OCI-LY3 (cell line): ENCODE results near the gene ABLIM3.

Experiments
- H2AFZ ChIP-seq: fragments of 200-600, 300-600 bp; shearing (Covaris generic); 2 replicates; pipeline ENCODE4 v1.6.0; 2014; ENCODE audit warnings: antibody characterized with exemption, low read depth, low read length
- H3K27ac ChIP-seq: fragments of 200-600, 300-600 bp; sonication (generic); 2 replicates; pipeline ENCODE4 v1.5.1; 2014; ENCODE audit warnings: mild to moderate bottlenecking, low read length, moderate library complexity, mixed read lengths
- H3K27me3 ChIP-seq: fragments of 200-600, 300-600 bp; sonication (generic); 2 replicates; pipeline ENCODE4 v1.6.1; 2014; ENCODE audit warnings: low read depth, low read length, mixed read lengths
- H3K36me3 ChIP-seq: fragments of 200-600, 300-600 bp; sonication (generic); replicated peaks from 2 replicates; pipeline ENCODE3; 2014; ENCODE audit warnings: low read depth, low read length, mixed read lengths
- H3K4me1 ChIP-seq: fragments of 300-600, 200-600 bp; sonication (generic); 2 replicates; pipeline ENCODE4 v1.6.1; 2014; ENCODE audit warnings: low read length, mixed read lengths
- H3K4me2 ChIP-seq: fragments of 200-600, 300-600 bp; sonication (generic); 2 replicates; pipeline ENCODE4 v1.6.1; 2014; ENCODE audit warnings: low read length, mixed read lengths
- H3K4me3 ChIP-seq: fragments of 300-600, 200-600 bp; sonication (generic); 2 replicates; pipeline ENCODE4 v1.5.1; 2014; ENCODE audit warnings: antibody characterized with exemption, mild to moderate bottlenecking, low read length, moderate library complexity
- H3K79me2 ChIP-seq: fragments of 300-600, 200-600 bp; shearing (Covaris generic); 2 replicates; pipeline ENCODE4 v1.6.1; 2014; ENCODE audit warnings: mild to moderate bottlenecking, low read length, mixed read lengths
- H3K9ac ChIP-seq: fragments of 300-600, 200-600 bp; shearing (Covaris generic); 2 replicates; pipeline ENCODE4 v1.6.0; 2014; ENCODE audit warnings: mild to moderate bottlenecking, low read length, moderate library complexity
- H3K9me3 ChIP-seq: fragments of 200-600, 300-600 bp; shearing (Covaris generic); 2 replicates; pipeline ENCODE4 v1.6.1; 2014; ENCODE audit warnings: low read length, mixed read lengths; ENCODE audit not compliant: insufficient read depth
- H4K20me1 ChIP-seq: fragments of 200-600, 300-600 bp; sonication (generic); 2 replicates; pipeline ENCODE4 v1.6.1; 2016; ENCODE audit warnings: low read length, mixed read lengths; ENCODE audit not compliant: insufficient read depth
- CTCF ChIP-seq: fragments of 200-600, 300-600 bp; sonication (generic); IDR thresholded peaks from 2 replicates; pipeline ENCODE4 v1.5.1; 2014; ENCODE audit warnings: antibody characterized with exemption, low read length, low read depth
- EZH2phosphoT487 ChIP-seq: fragments of 200-600 bp; shearing (Covaris generic); IDR thresholded peaks from 2 replicates; pipeline ENCODE4 v1.6.1; 2018; ENCODE audit warnings: antibody characterized with exemption, mixed run types, low read depth

ABLIM3 gene

GRCh38 chr5:149141224-149141956 is at the start of gene ABLIM3:
Gene ABLIM3 (plus strand): TSS chr5:149141493. CDS start chr5:149142096, 603 bp downstream.
- no peaks in the 10 kb centered on the region for H3K9me3 ChIP-seq
- H2AFZ ChIP-seq: no peak within 1 kb of the TSS
- H3K27me3 ChIP-seq: 0 out of 2 replicates have a peak, but pooled peaks cover under 1% of the 10 kb centered on the region
- H3K27ac ChIP-seq: no peak within 1 kb of the TSS
- no peak within 1 kb of the TSS for H3K4me3 ChIP-seq
- no peaks in the 10 kb centered on the region for H3K36me3 ChIP-seq
- no peaks in the 10 kb centered on the region for H3K4me1 ChIP-seq
- no peaks in the 10 kb centered on the region for H4K20me1 ChIP-seq
- H3K79me2 ChIP-seq: no peaks in the 10 kb centered on the region
- TF ChIP-seq CTCF: peak; percentile 35
- TF ChIP-seq EZH2phosphoT487: no peak
- no peak within 1 kb of the TSS for H3K9ac ChIP-seq
- no peak within 1 kb of the TSS for H3K4me2 ChIP-seq

- no peak overlapping the region for H3K9ac ChIP-seq
- H2AFZ ChIP-seq: no peak overlapping the region
- H3K4me1 ChIP-seq: no peaks in the 10 kb centered on the region
- no peak overlapping the region for H3K4me3 ChIP-seq
- no peaks in the 10 kb centered on the region for H4K20me1 ChIP-seq
- no peaks in the 10 kb centered on the region for H3K36me3 ChIP-seq
- no peaks in the 10 kb centered on the region for H3K79me2 ChIP-seq
- no peaks in the 10 kb centered on the region for H3K27me3 ChIP-seq
- TF ChIP-seq CTCF (no peak), EZH2phosphoT487 (no peak)
- H3K4me2 ChIP-seq: no peak overlapping the region
- no peak overlapping the region for H3K27ac ChIP-seq
- no peaks in the 10 kb centered on the region for H3K9me3 ChIP-seq
Observed at GRCh38 chr5:149093625-149094024, 47.7 kb upstream of the ABLIM3 start.

- no peaks in the 10 kb centered on the region for H3K36me3 ChIP-seq
- TF ChIP-seq EZH2phosphoT487 (no peak), CTCF (no peak)
- no peaks in the 10 kb centered on the region for H4K20me1 ChIP-seq
- H3K4me2 ChIP-seq: no peak overlapping the region
- H3K4me3 ChIP-seq: no peak overlapping the region
- H3K27ac ChIP-seq: no peak overlapping the region
- H3K9ac ChIP-seq: no peak overlapping the region
- H3K9me3 ChIP-seq: no peaks in the 10 kb centered on the region
- no peaks in the 10 kb centered on the region for H3K27me3 ChIP-seq
- no peaks in the 10 kb centered on the region for H3K79me2 ChIP-seq
- no peak overlapping the region for H2AFZ ChIP-seq
- no peaks in the 10 kb centered on the region for H3K4me1 ChIP-seq
Observed at GRCh38 chr5:149094996-149095395, 46.3 kb upstream of the ABLIM3 start.

GRCh38 chr5:149099920-149100319 is 41.4 kb upstream of the ABLIM3 start:
- Histone ChIP-seq H3K27me3 (no peaks in the 10 kb centered on the region), H3K27ac (no peak overlapping the region), H3K79me2 (no peaks in the 10 kb centered on the region), H4K20me1 (no peaks in the 10 kb centered on the region), H3K9ac (no peak overlapping the region), H3K36me3 (no peaks in the 10 kb centered on the region), H3K4me1 (no peaks in the 10 kb centered on the region), H2AFZ (no peak overlapping the region), H3K9me3 (no peaks in the 10 kb centered on the region), H3K4me3 (no peak overlapping the region), H3K4me2 (no peak overlapping the region)
- TF ChIP-seq CTCF (no peak), EZH2phosphoT487 (no peak)
